HCT116 (cell line): ENCODE results near the gene ARSI. TPM values are rescaled to one million over a fixed set of nuclear protein-coding genes. Genes with fewer than 3 reads are reported as not detected.

Experiments used
- ATAC-seq: fragments of 200-7000 bp; cut with Tn5 transposase; 2 replicates; pipeline ENCODE4 v1.9.1; 2020; ENCODE audit warnings: mild to moderate bottlenecking, moderate library complexity
- BruUV-seq: library from RNA; stranded (reverse); fragments of 400-500 nt; replicated peaks from 2 replicates; lab custom pipeline; 2021; lab: Mats Ljungman, UMichigan
- CTCF ChIA-PET: fragments of 300-600 bp; sonication (Branson Sonifier 250); formaldehyde crosslinking; loops from one replicate; lab custom pipeline; 2021; ENCODE audit warnings: antibody characterized with exemption; lab: Charles Lee
- POLR2A ChIA-PET: fragments of 300-600, 350-600 bp; sonication (Branson Sonifier 250); formaldehyde crosslinking; loops from one replicate; lab custom pipeline; 2021; ENCODE audit warnings: antibody characterized with exemption; lab: Charles Lee
- RAD21 ChIA-PET, 2 experiments: fragments of 300-600 bp; sonication (Branson Sonifier 250); formaldehyde crosslinking; loops; one replicate each; lab custom pipeline; 2023; ENCODE audit warnings: low total read pairs in 2 of 2; ENCODE audit not compliant: uncharacterized antibody in 2 of 2, unreplicated experiment in 2 of 2, low non-redundant PET in 1 of 2; lab: Charles Lee
- DNase-seq: peaks from one replicate; pipeline ENCODE4 v3.0.0-alpha.2; 2010; ENCODE audit warnings: low read depth, low spot score
- H2AFZ ChIP-seq: fragments of 200-600 bp; shearing (Covaris generic), sonication (generic); 2 replicates; pipeline ENCODE4 v1.6.1; 2017; ENCODE audit warnings: low read depth, mixed run types, mixed read lengths, antibody characterized with exemption, low read length; ENCODE audit not compliant: poor library complexity, severe bottlenecking
- H3K27ac ChIP-seq: 2 replicates; pipeline ENCODE4 v1.5.1; 2012; ENCODE audit warnings: low read depth, low read length
- H3K27me3 ChIP-seq: fragments of 200-600 bp; sonication (generic); 2 replicates; pipeline ENCODE4 v1.6.1; 2016; ENCODE audit warnings: mixed run types, low read length, mixed read lengths; ENCODE audit not compliant: insufficient read depth
- H3K36me3 ChIP-seq, 2 experiments: fragments of 200-500 bp in 1 of 2; fragments of 200-600 bp in 1 of 2; sonication (Bioruptor generic) in 1 of 2; sonication (generic) in 1 of 2; 2 replicates each; pipeline versions ENCODE4 v1.5.1 to v1.6.1; 2014 to 2016; ENCODE audit warnings: low read length in 2 of 2, inconsistent platforms in 1 of 2, mixed read lengths in 1 of 2, mixed run types in 1 of 2; ENCODE audit not compliant: insufficient read depth in 2 of 2, control insufficient read depth in 1 of 2
- H3K4me1 ChIP-seq, 2 experiments: fragments of 200-600 bp in 1 of 2; sonication (generic) in 1 of 2; 2 replicates each; pipeline versions ENCODE4 v1.5.1 to v1.6.1; 2012 to 2017; ENCODE audit warnings: low read length in 2 of 2, inconsistent platforms in 1 of 2, mild to moderate bottlenecking in 1 of 2, mixed read lengths in 1 of 2, mixed run types in 1 of 2, moderate library complexity in 1 of 2; ENCODE audit not compliant: insufficient read depth in 2 of 2, control insufficient read depth in 1 of 2
- H3K4me2 ChIP-seq: fragments of 200-600 bp; sonication (generic); 2 replicates; pipeline ENCODE4 v1.6.1; 2017; ENCODE audit warnings: mixed run types, low read length, mixed read lengths
- H3K4me3 ChIP-seq, 2 experiments: fragments of 200-600 bp in 1 of 2; sonication (generic) in 1 of 2; replicated peaks in 1 of 2; 2 replicates each; pipeline ENCODE4 v1.5.1; 2011 to 2016; ENCODE audit warnings: low read length in 2 of 2, control low read depth in 1 of 2, low read depth in 1 of 2, mild to moderate bottlenecking in 1 of 2, mixed read lengths in 1 of 2, mixed run types in 1 of 2
- H3K79me2 ChIP-seq: fragments of 200-600 bp; sonication (generic); 2 replicates; pipeline ENCODE4 v1.6.1; 2017; ENCODE audit warnings: mild to moderate bottlenecking, mixed run types, low read length, moderate library complexity, mixed read lengths; ENCODE audit not compliant: insufficient read depth
- H3K9ac ChIP-seq: fragments of 200-600 bp; sonication (generic); 2 replicates; pipeline ENCODE4 v1.6.1; 2016; ENCODE audit warnings: low read length, mixed read lengths
- H3K9me2 ChIP-seq: fragments of 200-600 bp; sonication (generic), shearing (Covaris generic); 2 replicates; pipeline ENCODE4 v1.6.1; 2017; ENCODE audit warnings: mixed run types, mild to moderate bottlenecking, moderate library complexity; ENCODE audit not compliant: insufficient read depth
- H3K9me3 ChIP-seq, 2 experiments: fragments of 200-500 bp in 1 of 2; fragments of 200-600 bp in 1 of 2; sonication (Bioruptor generic) in 1 of 2; sonication (generic) in 1 of 2; 2 replicates each; pipeline ENCODE4 v1.6.1; 2014 to 2017; ENCODE audit warnings: low read length in 2 of 2, mixed read lengths in 2 of 2, inconsistent platforms in 1 of 2, low read depth in 1 of 2, mild to moderate bottlenecking in 1 of 2, mixed run types in 1 of 2, moderate library complexity in 1 of 2; ENCODE audit not compliant: control insufficient read depth in 1 of 2, insufficient read depth in 1 of 2
- H4K20me1 ChIP-seq: fragments of 200-600 bp; sonication (generic), shearing (Covaris generic); 2 replicates; pipeline ENCODE4 v1.6.1; 2017; ENCODE audit warnings: mixed run types, mild to moderate bottlenecking, moderate library complexity; ENCODE audit not compliant: insufficient read depth
- EGR1 ChIP-seq: IDR thresholded peaks from 2 replicates; pipeline ENCODE4 v1.6.1; 2012; ENCODE audit warnings: low read depth
- ELF1 ChIP-seq: IDR thresholded peaks from 2 replicates; pipeline ENCODE4 v1.6.1; 2012; ENCODE audit warnings: low read depth, borderline replicate concordance
- EZH2 ChIP-seq: fragments of 200-600 bp; sonication (generic); IDR thresholded peaks from 2 replicates; pipeline ENCODE4 v1.6.1; 2017; ENCODE audit warnings: antibody characterized with exemption, mixed run types
- FOSL1 ChIP-seq: IDR thresholded peaks from 2 replicates; pipeline ENCODE4 v1.6.1; 2012; ENCODE audit warnings: low read depth
- POLR2A ChIP-seq: IDR thresholded peaks from 2 replicates; pipeline ENCODE4 v1.7.0; 2011; ENCODE audit warnings: borderline replicate concordance; ENCODE audit not compliant: insufficient read depth, insufficient read length; ENCODE audit errors: extremely low read depth
- RAD21 ChIP-seq: IDR thresholded peaks from 2 replicates; pipeline ENCODE4 v1.6.1; 2012; ENCODE audit warnings: low read depth, mild to moderate bottlenecking
- REST ChIP-seq: IDR thresholded peaks from 2 replicates; pipeline ENCODE4 v1.6.1; 2012; ENCODE audit warnings: low read depth
- SIN3A ChIP-seq: IDR thresholded peaks from 2 replicates; pipeline ENCODE4 v1.6.1; 2012; ENCODE audit warnings: low read depth
- ZBTB33 ChIP-seq: IDR thresholded peaks from 2 replicates; pipeline ENCODE4 v1.6.1; 2011; ENCODE audit warnings: mild to moderate bottlenecking, low read length, moderate library complexity; ENCODE audit not compliant: insufficient replicate concordance; ENCODE audit errors: extremely low read depth
- intact Hi-C: fragments of 100-400 bp; cut with micrococcal nuclease; formaldehyde crosslinking; loops from 2 replicates; pipeline ENCODE4 v1.10.0; 2022
- total RNA-seq: library from RNA; stranded (reverse); gene quantifications from one replicate; pipeline ENCODE4 v1.2.1, GENCODE V29; 2021; ENCODE audit not compliant: unreplicated experiment

Gene ARSI
- total RNA-seq, 1 experiment from 2014 or later: 0.07 TPM

- intact Hi-C loops: loop anchor here (1.0 to 10.0 kb wide), 5 partner anchors 77 to 345 kb away; partner anchors contain the start of genes HMGXB3 and TIGD6
- POLR2A ChIA-PET: no interaction called here
- BruUV-seq: no TSS peak
Observed at GRCh38 chr5:150349681-150350275, 47.1 kb upstream of the ARSI start.

More at GRCh38 chr5:150349681-150350275, 47.1 kb upstream of the ARSI start:
- H2AFZ ChIP-seq: no peak overlapping the region
- no peak for ATAC-seq
- H3K4me1 ChIP-seq: peaks cover 3 to 11% of the 10 kb centered on the region in 2 experiments; a peak in 2 of 4 replicates
- H3K9me2 ChIP-seq: no peaks in the 10 kb centered on the region
- TF ChIP-seq EZH2 (no peak), POLR2A (no peak), ELF1 (no peak), RAD21 (no peak), FOSL1 (no peak), SIN3A (no peak), EGR1 (no peak), REST (no peak), ZBTB33 (no peak)
- H3K9me3 ChIP-seq: no peaks in the 10 kb centered on the region
- H3K36me3 ChIP-seq: no peaks in the 10 kb centered on the region
- no peaks in the 10 kb centered on the region for H4K20me1 ChIP-seq
- no peak overlapping the region for H3K4me3 ChIP-seq
- no peak for DNase-seq
- H3K27me3 ChIP-seq: no peaks in the 10 kb centered on the region
- H3K9ac ChIP-seq: no peak overlapping the region
- RAD21 ChIA-PET: no interaction called here
- CTCF ChIA-PET: interaction anchor here (1.1 to 2.8 kb wide), 7 partner anchors 13 to 82 kb away, joined by 3 to 20 read pairs (median 5); no protein-coding TSS in a partner anchor
- H3K27ac ChIP-seq: no peak overlapping the region
- no peak overlapping the region for H3K4me2 ChIP-seq
- H3K79me2 ChIP-seq: no peaks in the 10 kb centered on the region
